Retinal pigment epithelial cell (primary cell): ENCODE results near the gene MSTO1.
"Not testable (repeated sequence)": the region's sequence is repeated elsewhere in the genome, so short reads cannot be mapped to it uniquely, and the experiment has no call there.

ENCODE experiments used
- DNase-seq: peaks from one replicate; pipeline ENCODE4 v3.0.0-alpha.2; 2010; ENCODE audit warnings: low read depth
- H3K4me3 ChIP-seq: 2 replicates; pipeline ENCODE4 v1.5.1; 2011; ENCODE audit warnings: mild to moderate bottlenecking, low read length, control low read depth, moderate library complexity
- TF ChIP-seq, protein P1 (sequence below): conservative IDR thresholded peaks from 2 replicates; pipeline ENCODE4 v1.5.1; 2011; ENCODE audit warnings: low read depth, low read length, control low read depth, inconsistent platforms

Gene MSTO1

DNA sequence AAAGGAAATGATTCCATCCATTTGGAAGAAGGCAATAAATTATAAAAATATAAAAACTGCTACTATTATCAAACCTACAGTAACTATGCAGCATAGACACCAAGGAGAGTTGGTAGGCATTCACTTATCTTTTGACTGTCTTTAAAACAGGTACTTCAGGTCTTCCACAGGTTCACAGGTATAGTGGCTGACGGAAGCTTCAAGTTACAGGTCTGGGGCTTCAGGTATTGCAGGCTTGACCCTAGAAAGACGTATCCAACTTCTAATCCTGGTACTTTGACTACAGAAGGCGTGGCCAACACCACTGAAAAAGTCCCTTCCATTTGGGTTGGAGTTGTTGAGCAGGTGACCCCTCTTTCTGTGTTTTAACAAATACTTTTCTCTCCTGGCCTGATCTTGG, 42.9 kb downstream of the MSTO1 start:
- TF ChIP-seq, protein P1, sequence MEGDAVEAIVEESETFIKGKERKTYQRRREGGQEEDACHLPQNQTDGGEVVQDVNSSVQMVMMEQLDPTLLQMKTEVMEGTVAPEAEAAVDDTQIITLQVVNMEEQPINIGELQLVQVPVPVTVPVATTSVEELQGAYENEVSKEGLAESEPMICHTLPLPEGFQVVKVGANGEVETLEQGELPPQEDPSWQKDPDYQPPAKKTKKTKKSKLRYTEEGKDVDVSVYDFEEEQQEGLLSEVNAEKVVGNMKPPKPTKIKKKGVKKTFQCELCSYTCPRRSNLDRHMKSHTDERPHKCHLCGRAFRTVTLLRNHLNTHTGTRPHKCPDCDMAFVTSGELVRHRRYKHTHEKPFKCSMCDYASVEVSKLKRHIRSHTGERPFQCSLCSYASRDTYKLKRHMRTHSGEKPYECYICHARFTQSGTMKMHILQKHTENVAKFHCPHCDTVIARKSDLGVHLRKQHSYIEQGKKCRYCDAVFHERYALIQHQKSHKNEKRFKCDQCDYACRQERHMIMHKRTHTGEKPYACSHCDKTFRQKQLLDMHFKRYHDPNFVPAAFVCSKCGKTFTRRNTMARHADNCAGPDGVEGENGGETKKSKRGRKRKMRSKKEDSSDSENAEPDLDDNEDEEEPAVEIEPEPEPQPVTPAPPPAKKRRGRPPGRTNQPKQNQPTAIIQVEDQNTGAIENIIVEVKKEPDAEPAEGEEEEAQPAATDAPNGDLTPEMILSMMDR = no peak
- no peak overlapping the region for H3K4me3 ChIP-seq
- no peak for DNase-seq

DNA sequence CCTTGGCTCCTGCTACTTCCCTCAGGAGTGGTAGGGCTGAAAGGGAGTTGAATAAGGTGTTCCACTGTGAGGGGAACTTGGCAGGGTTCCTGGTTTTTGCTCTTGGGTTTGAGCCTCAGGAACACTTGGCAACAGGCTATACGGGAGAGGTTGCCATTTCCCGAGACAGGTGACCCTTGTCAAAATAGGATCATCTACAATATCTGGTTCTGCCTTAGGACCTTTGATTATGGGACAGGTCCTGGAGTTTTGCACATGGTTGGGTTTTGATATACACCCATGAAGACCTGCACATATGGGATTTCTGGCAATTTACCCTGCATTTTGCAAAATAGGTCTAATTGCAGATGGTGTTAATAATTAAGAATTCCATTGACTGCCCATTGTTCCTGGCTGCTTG, 47.4 kb downstream of the MSTO1 start:
- TF ChIP-seq, protein P1 = no peak
- H3K4me3 ChIP-seq = no peak overlapping the region
- no peak for DNase-seq

DNA sequence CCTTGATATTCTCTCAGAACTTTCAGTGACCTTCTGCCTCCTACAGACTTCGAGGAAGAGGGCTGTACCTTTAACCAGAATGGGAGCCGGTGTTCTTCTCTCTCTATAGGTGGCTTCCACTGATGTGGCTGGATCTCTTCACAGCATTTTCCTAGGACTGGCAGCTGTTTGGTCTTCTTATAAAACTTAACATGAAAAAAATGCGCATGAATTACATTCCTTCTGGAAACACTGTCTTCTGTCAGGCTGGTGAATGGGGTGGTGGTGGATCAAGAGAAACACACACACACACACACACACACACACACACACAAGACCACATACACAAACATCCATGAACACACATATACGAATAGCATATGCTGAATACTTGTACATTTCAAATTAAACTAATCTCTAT, 51.2 kb downstream of the MSTO1 start:
- not testable (repeated sequence) for H3K4me3 ChIP-seq, DNase-seq
